GM12892 (cell line): ENCODE data around the gene ARL15.

Source experiments
- POLR2A ChIP-seq: IDR thresholded peaks from 2 replicates; pipeline ENCODE4 v1.6.1; 2011; ENCODE audit warnings: low read depth, low read length, control low read depth
- POLR2AphosphoS5 ChIP-seq: IDR thresholded peaks from 2 replicates; pipeline ENCODE4 v1.6.1; 2011; ENCODE audit warnings: low read depth, low read length, control low read depth
- TAF1 ChIP-seq: IDR thresholded peaks from 2 replicates; pipeline ENCODE4 v1.6.1; 2011; ENCODE audit warnings: low read depth, mild to moderate bottlenecking, control low read depth, low read length, borderline replicate concordance

GRCh38 chr5:54013556-54014194, 296.7 kb downstream of the ARL15 start:
- no peak for TF ChIP-seq POLR2A
- TF ChIP-seq POLR2AphosphoS5 = no peak
- no peak for TF ChIP-seq TAF1
